H1 (cell line): Measurements from ENCODE around the gene FAM98A. TPM values are rescaled to one million over a fixed set of nuclear protein-coding genes. Genes with fewer than 3 reads are reported as not detected.

Experiments
- CTCF ChIA-PET: fragments of 300-600 bp; sonication (Branson Sonifier 250); formaldehyde crosslinking; loops from one replicate; lab custom pipeline; 2021; ENCODE audit not compliant: partially characterized antibody; lab: Charles Lee
- POLR2A ChIA-PET: fragments of 300-600 bp; sonication (Branson Sonifier 250); formaldehyde crosslinking; loops from one replicate; lab custom pipeline; 2021; ENCODE audit warnings: inconsistent platforms; ENCODE audit not compliant: partially characterized antibody; lab: Charles Lee
- DNase-seq, 2 experiments: peaks; one replicate each; pipeline versions ENCODE4 v3.0.0 to v3.0.0-alpha.2; 2010 to 2022; ENCODE audit warnings: low spot score in 2 of 2, low read depth in 1 of 2, mixed read lengths in 1 of 2
- FAIRE-seq: peaks from 2 replicates; lab custom pipeline; 2011; peaks lifted over from hg19 to GRCh38; lab: Jason Lieb, UNC
- H2AFZ ChIP-seq: 2 replicates; pipeline ENCODE4 v1.8.1; 2012; ENCODE audit warnings: low read length, inconsistent platforms
- H2AK5ac ChIP-seq: 2 replicates; pipeline ENCODE4 v1.6.1; 2013; ENCODE audit warnings: low read depth, low read length
- H2BK120ac ChIP-seq: replicated peaks from 2 replicates; pipeline ENCODE3; 2013; ENCODE audit warnings: low read depth, low read length, inconsistent platforms
- H2BK12ac ChIP-seq: 2 replicates; pipeline ENCODE4 v1.6.1; 2013; ENCODE audit warnings: low read depth, low read length
- H2BK15ac ChIP-seq: 2 replicates; pipeline ENCODE4 v1.6.1; 2013; ENCODE audit warnings: low read length
- H2BK20ac ChIP-seq: 2 replicates; pipeline ENCODE4 v1.6.1; 2013; ENCODE audit warnings: low read length
- H2BK5ac ChIP-seq: 2 replicates; pipeline ENCODE4 v1.6.1; 2013; ENCODE audit warnings: low read depth, low read length
- H3K14ac ChIP-seq: 2 replicates; pipeline ENCODE4 v1.6.1; 2013; ENCODE audit warnings: inconsistent platforms; ENCODE audit not compliant: insufficient read length
- H3K18ac ChIP-seq: 2 replicates; pipeline ENCODE4 v1.6.1; 2013; ENCODE audit warnings: low read length; ENCODE audit errors: extremely low read depth
- H3K23ac ChIP-seq: 2 replicates; pipeline ENCODE4 v1.6.1; 2013; ENCODE audit warnings: inconsistent platforms; ENCODE audit not compliant: insufficient read length
- H3K23me2 ChIP-seq: 2 replicates; pipeline ENCODE4 v1.6.1; 2013; ENCODE audit warnings: low read depth, low read length
- H3K27ac ChIP-seq: 2 replicates; pipeline ENCODE4 v1.6.1; 2011; ENCODE audit warnings: low read depth, low read length, inconsistent platforms
- H3K27me3 ChIP-seq, 4 experiments: replicated peaks in 1 of 4; 1 replicate in 1 of 4; 2 replicates in 3 of 4; pipeline versions ENCODE4 v1.6.1 to v1.8.1; 2011 to 2013; ENCODE audit warnings: low read length in 3 of 4, mild to moderate bottlenecking in 3 of 4, inconsistent platforms in 2 of 4, mixed read lengths in 2 of 4, moderate library complexity in 1 of 4; ENCODE audit not compliant: control insufficient read depth in 3 of 4, insufficient read depth in 3 of 4; ENCODE audit errors: extremely low read depth in 1 of 4
- H3K36me3 ChIP-seq, 4 experiments: 2 replicates each; pipeline versions ENCODE4 v1.6.1 to v1.8.1; 2011 to 2013; ENCODE audit warnings: mild to moderate bottlenecking in 4 of 4, low read length in 3 of 4, moderate library complexity in 2 of 4, control low read depth in 1 of 4, inconsistent platforms in 1 of 4; ENCODE audit not compliant: insufficient read depth in 4 of 4, control insufficient read depth in 2 of 4
- H3K4ac ChIP-seq: replicated peaks from 2 replicates; pipeline ENCODE3; 2013; ENCODE audit warnings: low read length, low read depth, mixed read lengths, inconsistent platforms; ENCODE audit not compliant: insufficient read length
- H3K4me1 ChIP-seq, 4 experiments: replicated peaks in 1 of 4; 1 replicate in 1 of 4; 2 replicates in 3 of 4; pipeline versions ENCODE4 v1.6.1 to v1.8.1; 2011 to 2013; ENCODE audit warnings: low read length in 3 of 4, inconsistent platforms in 2 of 4, mixed read lengths in 1 of 4; ENCODE audit not compliant: insufficient read depth in 4 of 4, control insufficient read depth in 3 of 4
- H3K4me2 ChIP-seq, 2 experiments: 2 replicates each; pipeline versions ENCODE4 v1.6.1 to v1.8.1; 2011 to 2013; ENCODE audit warnings: low read depth in 2 of 2, low read length in 2 of 2, control low read depth in 1 of 2, inconsistent platforms in 1 of 2, mild to moderate bottlenecking in 1 of 2; ENCODE audit not compliant: insufficient read depth in 1 of 2
- H3K4me3 ChIP-seq, 4 experiments: fragments of 200-600, 300-600 bp in 1 of 4; sonication (generic), shearing (Covaris generic), sonication (Bioruptor Twin) in 1 of 4; 2 replicates each; pipeline versions ENCODE4 v1.5.1 to v1.8.1; 2011 to 2016; ENCODE audit warnings: low read length in 4 of 4, low read depth in 3 of 4, control low read depth in 2 of 4, inconsistent platforms in 2 of 4, mild to moderate bottlenecking in 2 of 4, mixed read lengths in 1 of 4, moderate library complexity in 1 of 4; ENCODE audit not compliant: insufficient read depth in 2 of 4; ENCODE audit errors: extremely low read depth in 1 of 4
- H3K56ac ChIP-seq: replicated peaks from 2 replicates; pipeline ENCODE3; 2013; ENCODE audit warnings: low read depth, mild to moderate bottlenecking, mixed read lengths, low read length, inconsistent platforms; ENCODE audit not compliant: insufficient read length
- H3K79me1 ChIP-seq: 2 replicates; pipeline ENCODE4 v1.6.1; 2013; ENCODE audit warnings: low read depth, low read length, control low read depth
- H3K79me2 ChIP-seq, 2 experiments: 2 replicates each; pipeline versions ENCODE4 v1.6.1 to v1.8.1; 2012 to 2013; ENCODE audit warnings: low read length in 2 of 2, mild to moderate bottlenecking in 2 of 2, inconsistent platforms in 1 of 2; ENCODE audit not compliant: insufficient read depth in 2 of 2, control insufficient read depth in 1 of 2
- H3K9ac ChIP-seq, 4 experiments: replicated peaks in 1 of 4; 1 replicate in 1 of 4; 2 replicates in 3 of 4; pipeline versions ENCODE4 v1.6.1 to v1.8.1; 2011 to 2013; ENCODE audit warnings: low read depth in 3 of 4, low read length in 3 of 4, control low read depth in 2 of 4, mild to moderate bottlenecking in 2 of 4, moderate library complexity in 2 of 4, inconsistent platforms in 1 of 4; ENCODE audit errors: extremely low read depth in 1 of 4
- H3K9me3 ChIP-seq, 2 experiments: 2 replicates each; pipeline versions ENCODE4 v1.6.1 to v1.8.1; 2012 to 2013; ENCODE audit warnings: mild to moderate bottlenecking in 2 of 2, moderate library complexity in 2 of 2, control low read depth in 1 of 2, inconsistent platforms in 1 of 2, low read depth in 1 of 2, low read length in 1 of 2, mixed read lengths in 1 of 2; ENCODE audit not compliant: insufficient read depth in 2 of 2
- H4K20me1 ChIP-seq, 2 experiments: replicated peaks in 1 of 2; 2 replicates each; pipeline versions ENCODE3 to v1.8.1; 2011 to 2013; ENCODE audit warnings: inconsistent platforms in 2 of 2, low read length in 2 of 2, mild to moderate bottlenecking in 1 of 2; ENCODE audit not compliant: insufficient read depth in 2 of 2, control insufficient read depth in 1 of 2
- H4K5ac ChIP-seq: 2 replicates; pipeline ENCODE4 v1.6.1; 2013; ENCODE audit warnings: low read length, low read depth, mixed read lengths, inconsistent platforms; ENCODE audit not compliant: insufficient read length
- H4K8ac ChIP-seq: 2 replicates; pipeline ENCODE4 v1.8.0; 2013; ENCODE audit warnings: mild to moderate bottlenecking, moderate library complexity, low read length, inconsistent platforms; ENCODE audit not compliant: insufficient read depth; ENCODE audit errors: extremely low read depth
- H4K91ac ChIP-seq: replicated peaks from 2 replicates; pipeline ENCODE3; 2013; ENCODE audit warnings: low read length, mixed read lengths, inconsistent platforms; ENCODE audit not compliant: insufficient read length
- BCL11A ChIP-seq, 2 experiments: IDR thresholded peaks; one replicate each; pipeline ENCODE4 v1.6.1; 2011; ENCODE audit warnings: low read depth in 2 of 2, low read length in 2 of 2, mild to moderate bottlenecking in 2 of 2
- CREB1 ChIP-seq: IDR thresholded peaks from 2 replicates; pipeline ENCODE4 v1.6.1; 2012; ENCODE audit warnings: inconsistent platforms
- EZH2 ChIP-seq: fragments of 200-600 bp; sonication (generic); IDR thresholded peaks from 2 replicates; pipeline ENCODE4 v1.7.1; 2012; ENCODE audit warnings: low read depth, mild to moderate bottlenecking, moderate library complexity, low read length, inconsistent platforms; ENCODE audit not compliant: severe bottlenecking
- JUN ChIP-seq: IDR thresholded peaks from 2 replicates; pipeline ENCODE4 v1.6.1; 2011; ENCODE audit warnings: low read depth, mild to moderate bottlenecking, improper control_type of control experiment, low read length
- JUND ChIP-seq: IDR thresholded peaks from 2 replicates; pipeline ENCODE4 v1.6.1; 2011; ENCODE audit warnings: mild to moderate bottlenecking, improper control_type of control experiment, low read length
- KDM5A ChIP-seq: fragments of 200-600 bp; IDR thresholded peaks from 2 replicates; pipeline ENCODE4 v1.7.1; 2012; ENCODE audit warnings: mild to moderate bottlenecking, low read length, inconsistent platforms, mixed read lengths
- MAFK ChIP-seq: IDR thresholded peaks from 2 replicates; pipeline ENCODE4 v1.6.1; 2012; ENCODE audit warnings: low read depth, mild to moderate bottlenecking, improper control_type of control experiment, low read length
- NANOG ChIP-seq: IDR thresholded peaks from 2 replicates; pipeline ENCODE4 v1.6.1; 2011; ENCODE audit warnings: low read length, low read depth, mild to moderate bottlenecking, inconsistent platforms; ENCODE audit not compliant: insufficient read depth, poor library complexity, severe bottlenecking
- RAD21 ChIP-seq, 2 experiments: IDR thresholded peaks in 1 of 2; conservative IDR thresholded peaks in 1 of 2; 2 replicates each; pipeline ENCODE4 v1.6.1; 2011; ENCODE audit warnings: low read depth in 2 of 2, low read length in 2 of 2, improper control_type of control experiment in 1 of 2, inconsistent platforms in 1 of 2, mild to moderate bottlenecking in 1 of 2, moderate library complexity in 1 of 2
- RFX5 ChIP-seq: IDR thresholded peaks from 2 replicates; pipeline ENCODE4 v1.6.1; 2011; ENCODE audit warnings: low read depth, low read length, improper control_type of control experiment, borderline replicate concordance
- SP1 ChIP-seq: IDR thresholded peaks from 2 replicates; pipeline ENCODE4 v1.6.1; 2011; ENCODE audit warnings: low read depth, low read length
- SP2 ChIP-seq: IDR thresholded peaks from 2 replicates; pipeline ENCODE4 v1.6.1; 2012; ENCODE audit warnings: mild to moderate bottlenecking, low read length, inconsistent platforms
- SRF ChIP-seq: IDR thresholded peaks from 2 replicates; pipeline ENCODE4 v1.6.1; 2011; ENCODE audit warnings: mild to moderate bottlenecking, low read depth, low read length, moderate library complexity
- SUZ12 ChIP-seq: fragments of 200-600 bp; sonication (generic); IDR thresholded peaks from 2 replicates; pipeline ENCODE4 v1.6.1; 2012; ENCODE audit warnings: mild to moderate bottlenecking, inconsistent platforms, low read length, moderate library complexity, mixed read lengths
- TCF12 ChIP-seq: IDR thresholded peaks from 2 replicates; pipeline ENCODE4 v1.6.1; 2011; ENCODE audit warnings: low read depth, mild to moderate bottlenecking, low read length
- WGBS, 2 experiments: shearing (Covaris generic) in 1 of 2; methylation state at CpG; one replicate each; pipeline versions ENCODE4 v1.1.6 to v1.1.7; 2013 to 2015; ENCODE audit warnings: low lambda C conversion rate in 2 of 2, mixed read lengths in 2 of 2, inconsistent platforms in 1 of 2, low coverage in 1 of 2, missing lambda C conversion rate in 1 of 2; ENCODE audit not compliant: insufficient replicate concordance in 2 of 2, insufficient coverage in 1 of 2, insufficient read length in 1 of 2; ENCODE audit errors: extremely low coverage in 1 of 2, missing lambda C conversion rate in 1 of 2; 5-methylcytosine and 5-hydroxymethylcytosine counted together
- polyA plus RNA-seq, 7 experiments: library from polyadenylated mRNA; depleted of rRNA in 3 of 7; stranded (reverse) in 5 of 7; unstranded in 2 of 7; fragments of >200 nt in 5 of 7; fragments of 200-250 nt in 2 of 7; gene quantifications; 1 replicate in 5 of 7; 2 replicates in 1 of 7; 4 replicates in 1 of 7; pipeline versions ENCODE4 v1.2.1 to v1.2.3, GENCODE V29; 2011 to 2013; ENCODE audit warnings: missing spikeins in 2 of 7, mixed read lengths in 2 of 7
- total RNA-seq: library from RNA; stranded (reverse); fragmentation: NEBNext Ultra II Directional; extraction: Animal tissue kit (Norgen Biotek cat#: 25700); gene quantifications from 2 replicates; pipeline ENCODE4 v1.2.1, GENCODE V29; 2021

FAM98A gene
- total and polyA plus RNA-seq, 2 of the 8 experiments (the other 6 are each of a cell fraction or from before 2014, with no cell fraction given): 53.2 to 103 TPM

- Histone ChIP-seq H3K14ac (no peak overlapping the region), H3K56ac (no peak overlapping the region), H2BK15ac (no peak overlapping the region), H3K27ac (no peak overlapping the region), H4K5ac (no peak overlapping the region), H4K8ac (no peak overlapping the region), H3K4ac (no peak overlapping the region), H3K27me3 (no peaks in the 10 kb centered on the region), H2BK5ac (no peak overlapping the region), H3K4me1 (peaks cover 0 to 14% (median 7%) of the 10 kb centered on the region in 4 experiments; a peak in 6 of 7 replicates), H3K79me1 (no peaks in the 10 kb centered on the region), H3K9ac (no peak overlapping the region), H3K36me3 (peaks cover 6 to 25% (median 16%) of the 10 kb centered on the region in 4 experiments; a peak in 7 of 8 replicates), H4K91ac (no peak overlapping the region), H3K4me2 (no peak overlapping the region), H2BK12ac (no peak overlapping the region), H2AFZ (no peak overlapping the region), H4K20me1 (no peaks in the 10 kb centered on the region), H3K23me2 (no peaks in the 10 kb centered on the region), H2BK20ac (no peak overlapping the region), H3K4me3 (no peak overlapping the region), H3K9me3 (no peaks in the 10 kb centered on the region), H2AK5ac (no peak overlapping the region), H3K18ac (no peak overlapping the region), H2BK120ac (no peak overlapping the region), H3K79me2 (0 out of 4 replicates have a peak, but pooled peaks cover 0 to 3% of the 10 kb centered on the region in 2 experiments), H3K23ac (no peak overlapping the region)
- WGBS, 2 experiments: 72% methylated on average over 5 of the region's 5 CpGs; no CpG with 5 or more reads in 1 of the 2 experiments
- POLR2A ChIA-PET: interaction anchor here (1.9 kb wide), 1 partner anchor 119 kb away, joined by 6 read pairs; no protein-coding TSS in a partner anchor
- DNase-seq (no peak), FAIRE-seq (no peak)
- CTCF ChIA-PET: interaction anchor here (0.6 to 2.8 kb wide), 10 partner anchors 8 to 1561 kb away, joined by 3 to 8 read pairs (median 5); partner anchors contain the start of gene RASGRP3
- TF ChIP-seq NANOG (no peak), MAFK (no peak), SRF (no peak), JUND (no peak), RFX5 (no peak), SUZ12 (no peak), KDM5A (no peak), BCL11A (IDR thresholded peaks at IDR 0.05; ENCODE audit: low read depth in 2 of 2, low read length in 2 of 2) (no peak), EZH2 (no peak), RAD21 (IDR thresholded peaks at IDR 0.05 in 1 of 2, conservative IDR thresholded peaks at IDR 0.05 in 1 of 2; ENCODE audit: low read depth in 2 of 2, low read length in 2 of 2) (no peak), SP1 (no peak), CREB1 (no peak), JUN (no peak), TCF12 (no peak), SP2 (no peak)
Observed at GRCh38 chr2:33581872-33582271, 17.2 kb downstream of the FAM98A start.
